NK-92 (cell line): ENCODE results near the gene PURB.
"Not testable (repeated sequence)": the region's sequence is repeated elsewhere in the genome, so short reads cannot be mapped to it uniquely, and the experiment has no call there.

ENCODE experiments used
- DNase-seq: peaks from one replicate; lab custom pipeline; 2025; ENCODE audit not compliant: unreplicated experiment; lab: John Stamatoyannopoulos, UW

The PURB gene

GRCh38 chr7:44854644-44855364, 30.5 kb downstream of the PURB start:
- DNase-seq: no peak

DNA sequence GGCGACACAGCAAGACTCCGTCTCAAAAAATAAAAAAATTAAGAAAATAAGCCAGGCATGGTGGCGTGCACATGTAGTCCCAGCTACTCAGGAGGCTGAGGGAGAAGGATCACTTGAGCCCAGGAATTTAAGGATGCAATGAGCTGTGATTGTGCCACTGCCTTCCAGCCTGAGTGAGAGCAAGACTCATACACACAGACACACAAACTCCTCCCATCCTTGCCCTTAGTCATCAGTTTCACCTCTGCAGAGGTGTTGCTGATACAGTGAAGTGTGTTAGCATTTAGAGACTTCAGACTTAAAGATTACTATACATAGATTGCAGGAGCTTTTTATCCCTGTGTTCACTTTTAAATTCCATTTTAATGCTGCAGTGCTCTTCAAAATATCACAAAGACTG, 31.9 kb downstream of the PURB start:
- DNase-seq: no peak

GRCh38 chr7:44852590-44852989, 32.7 kb downstream of the PURB start:
- no peak for DNase-seq

DNA sequence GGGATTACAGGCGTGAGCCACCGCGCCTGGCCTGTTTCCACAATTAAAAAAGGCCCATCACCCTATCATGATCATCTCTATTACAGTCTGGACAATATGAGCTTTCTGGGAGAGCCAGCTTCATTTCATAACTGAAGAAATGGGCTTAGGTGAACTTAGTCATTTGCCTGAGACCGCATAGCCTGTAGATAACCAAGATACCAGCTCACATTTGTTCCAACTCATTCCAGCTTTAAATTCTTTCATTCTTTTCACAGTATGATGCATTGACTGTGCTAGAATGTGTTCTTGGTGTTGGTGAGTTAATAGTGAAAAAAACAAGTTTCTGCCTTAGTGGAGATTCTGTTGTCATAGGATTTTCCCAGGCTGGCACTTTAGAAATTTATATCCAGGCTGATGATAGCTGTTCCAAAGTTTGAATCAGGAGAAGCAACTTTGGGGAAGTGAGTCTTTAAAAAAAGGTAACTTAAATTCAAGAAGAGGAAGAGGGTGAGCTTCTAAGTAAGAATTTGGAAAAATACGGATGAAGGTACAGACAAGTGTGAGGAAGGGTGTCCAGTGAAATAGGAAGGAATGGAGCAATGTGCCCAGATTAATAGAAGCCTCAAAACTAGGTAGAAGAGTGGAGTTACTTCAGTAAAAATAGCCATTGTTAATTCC, 35.3 kb downstream of the PURB start:
- DNase-seq: no peak

GRCh38 chr7:44849259-44849884, 36.0 kb downstream of the PURB start:
- DNase-seq: no peak

DNA sequence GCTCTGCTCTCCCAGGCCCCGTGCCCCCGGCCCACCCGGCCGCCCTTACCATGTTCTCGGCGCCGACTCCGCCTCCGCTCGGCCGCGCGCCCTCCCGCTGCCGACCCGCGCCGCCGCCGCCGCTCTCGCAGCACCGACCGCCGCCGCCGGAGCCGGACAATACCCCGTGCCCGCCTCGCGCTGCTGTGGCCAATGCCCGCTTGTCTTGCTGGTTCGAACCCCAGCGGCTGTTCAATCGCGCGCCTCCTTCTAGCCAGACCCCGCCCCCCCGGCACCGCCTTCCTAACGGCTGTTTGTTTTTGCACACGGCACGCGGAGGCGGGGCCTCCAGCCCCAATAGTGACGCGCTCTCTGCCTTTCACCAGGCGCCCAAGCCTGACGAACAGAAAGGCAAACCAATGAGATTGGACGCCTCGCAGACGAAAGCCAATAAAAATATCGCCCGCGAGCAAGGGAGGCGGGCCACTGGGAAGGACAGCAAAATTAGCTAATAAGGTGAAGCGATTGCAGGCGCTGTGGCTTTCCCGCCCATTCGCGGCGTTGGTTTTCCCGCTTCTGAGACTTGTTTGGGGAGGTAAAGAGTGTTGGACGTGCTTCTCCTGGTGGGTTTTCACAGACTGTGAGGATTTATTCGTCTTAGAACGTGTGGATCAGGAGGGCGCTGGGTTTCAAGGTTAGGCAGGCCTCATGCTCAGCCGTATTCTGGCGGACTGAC, 37.3 kb downstream of the PURB start, which contains the start of gene H2AZ2:
TSS of gene H2AZ2 (minus strand) at position 168 of the 715 bp plus-strand sequence. CDS start at position 52, 116 bp downstream.
- DNase-seq: peak; percentile 97

GRCh38 chr7:44847509-44847919, 37.8 kb downstream of the PURB start:
- peak; percentile 19 for DNase-seq

GRCh38 chr7:44846816-44847508, 38.4 kb downstream of the PURB start:
- DNase-seq: no peak

GRCh38 chr7:44846390-44846789, 38.9 kb downstream of the PURB start:
- not testable (repeated sequence) for DNase-seq

DNA sequence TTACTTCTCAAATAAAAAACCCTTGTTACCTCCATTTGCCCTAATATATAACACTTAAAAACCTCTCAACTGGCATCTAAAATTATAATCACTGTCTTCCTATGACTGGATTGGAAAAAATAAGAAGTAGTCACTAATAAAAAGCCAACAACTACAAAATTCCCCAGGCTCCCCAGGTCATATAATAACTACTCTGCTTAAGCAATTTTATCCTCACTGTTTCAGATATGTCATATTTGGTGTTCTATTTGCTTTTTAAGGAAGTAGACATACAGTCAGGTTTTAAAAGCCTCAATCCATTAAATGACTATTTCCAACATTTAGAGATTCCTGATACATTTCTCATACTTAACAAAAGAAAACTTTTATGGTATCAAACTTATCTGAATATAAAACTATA, 39.9 kb downstream of the PURB start:
- DNase-seq: no peak

DNA sequence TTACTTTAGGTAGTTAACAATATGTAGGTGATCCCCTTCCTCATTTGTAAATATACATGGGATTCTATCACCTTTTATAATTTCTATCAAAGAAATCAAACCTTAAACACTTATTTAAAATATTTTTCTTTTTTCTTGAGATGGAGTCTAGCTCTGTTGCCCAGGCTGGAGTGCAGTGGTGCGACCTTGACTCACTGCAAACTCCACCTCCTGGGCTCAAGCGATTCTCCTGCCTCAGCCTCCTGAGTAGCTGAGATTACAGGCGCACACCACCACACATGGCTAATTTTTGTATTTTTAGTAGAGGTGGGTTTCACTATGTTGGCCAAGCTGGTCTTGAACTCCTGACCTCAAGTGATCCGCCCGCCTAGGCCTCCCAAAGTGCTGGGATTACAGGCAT, 41.9 kb downstream of the PURB start:
- DNase-seq: not testable (repeated sequence)

GRCh38 chr7:44842675-44843074, 42.7 kb downstream of the PURB start:
- not testable (repeated sequence) for DNase-seq

DNA sequence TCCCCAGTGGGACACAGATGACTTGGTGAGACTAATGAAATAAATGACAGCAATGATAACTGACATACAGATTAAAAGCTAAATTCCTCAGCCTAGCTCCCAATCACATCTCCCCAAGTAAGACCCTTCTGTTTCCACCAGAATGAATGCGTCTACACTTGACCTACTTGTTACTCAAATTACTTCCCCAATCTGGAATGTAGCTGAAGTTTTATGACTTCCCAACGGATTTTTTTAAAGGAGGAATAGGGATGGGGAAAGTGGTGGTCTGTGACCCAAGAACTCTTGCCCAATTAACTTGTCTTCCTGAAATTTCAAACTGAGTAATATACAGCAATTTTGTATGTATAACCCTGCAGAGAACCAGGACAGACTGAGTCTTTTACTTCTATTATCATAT, 46.6 kb downstream of the PURB start:
- DNase-seq: no peak

DNA sequence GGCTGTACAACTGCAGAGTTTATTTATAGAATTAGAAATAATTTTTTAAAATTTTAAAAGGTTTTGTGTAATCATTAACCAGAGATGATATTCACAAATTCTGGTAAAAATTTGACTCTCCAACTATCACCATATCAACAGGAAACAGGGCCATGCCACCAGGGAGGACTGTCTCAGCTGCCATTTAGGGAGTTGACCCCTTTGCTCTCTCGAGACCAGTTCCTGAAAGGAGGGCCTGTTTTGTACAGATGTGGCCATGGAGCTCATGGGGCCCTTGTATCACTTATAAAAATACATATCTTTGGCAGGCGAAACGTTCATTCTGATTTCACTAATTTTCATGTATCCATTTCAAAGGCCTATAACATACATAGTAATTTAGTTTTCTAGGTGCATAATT, 57.8 kb downstream of the PURB start:
- no peak for DNase-seq
